ENCODE data around the gene ACADSB.

The ACADSB gene

GRCh38 chr10:123039632-123039930, 30.8 kb downstream of the ACADSB start:
- Histone ChIP-seq H3K36me3 (ENCODE audit: control insufficient read depth, insufficient read depth, low read length) (no peaks in the 10 kb centered on the region), H3K4me3 (replicated peaks; ENCODE audit: low read depth, low read length) (no peak overlapping the region), H3K27me3 (replicated peaks; ENCODE audit: control insufficient read depth, insufficient read depth, low read length) (no peaks in the 10 kb centered on the region)
- no peak for TF ChIP-seq CTCF (IDR thresholded peaks at IDR 0.05; ENCODE audit: insufficient read depth, low read length, poor library complexity, severe bottlenecking)
- no peak for DNase-seq (ENCODE audit: extremely low read depth, insufficient read length)

- no peak for TF ChIP-seq CTCF (IDR thresholded peaks at IDR 0.05; ENCODE audit: insufficient read depth, low read length, poor library complexity, severe bottlenecking)
- Histone ChIP-seq H3K27me3 (replicated peaks; ENCODE audit: control insufficient read depth, insufficient read depth, low read length) (no peaks in the 10 kb centered on the region), H3K36me3 (ENCODE audit: control insufficient read depth, insufficient read depth, low read length) (peaks cover 2% of the 10 kb centered on the region), H3K4me3 (replicated peaks; ENCODE audit: low read depth, low read length) (no peak overlapping the region)
- no peak for DNase-seq (ENCODE audit: extremely low read depth, insufficient read length)
These were observed 34.1 kb downstream of the ACADSB start for GRCh38 chr10:123042708-123043408.

DNA sequence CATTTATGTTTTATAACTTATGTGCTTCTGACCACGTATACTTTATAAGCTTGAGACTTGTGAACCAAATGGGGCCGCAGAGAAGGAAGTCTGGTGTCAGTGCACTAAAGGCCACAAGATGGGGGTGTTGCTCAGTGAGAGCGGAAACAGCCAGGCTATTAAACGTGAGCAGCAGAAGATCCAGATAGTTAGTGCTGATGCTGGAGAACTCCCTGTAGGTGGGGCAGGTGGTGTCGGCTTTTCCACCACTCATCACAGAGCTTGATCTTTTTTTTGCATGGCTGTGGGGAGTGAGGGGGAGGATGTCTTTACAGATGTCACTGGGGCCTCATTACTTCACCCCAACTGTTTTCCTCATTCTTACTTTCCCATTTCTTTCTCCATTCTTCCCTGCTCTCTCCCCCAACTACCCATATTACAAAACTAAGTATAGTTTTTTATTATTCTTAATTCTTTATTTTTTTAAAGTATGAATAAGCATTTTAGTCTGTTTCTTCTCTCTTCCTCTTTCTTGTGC, 34.7 kb downstream of the ACADSB start:
- TF ChIP-seq CTCF (IDR thresholded peaks at IDR 0.05; ENCODE audit: insufficient read depth, low read length, poor library complexity, severe bottlenecking), result peak; percentile 80
- peak; percentile 20 for DNase-seq (ENCODE audit: extremely low read depth, insufficient read length)
- no peaks in the 10 kb centered on the region for H3K27me3 ChIP-seq (replicated peaks; ENCODE audit: control insufficient read depth, insufficient read depth, low read length)

DNA sequence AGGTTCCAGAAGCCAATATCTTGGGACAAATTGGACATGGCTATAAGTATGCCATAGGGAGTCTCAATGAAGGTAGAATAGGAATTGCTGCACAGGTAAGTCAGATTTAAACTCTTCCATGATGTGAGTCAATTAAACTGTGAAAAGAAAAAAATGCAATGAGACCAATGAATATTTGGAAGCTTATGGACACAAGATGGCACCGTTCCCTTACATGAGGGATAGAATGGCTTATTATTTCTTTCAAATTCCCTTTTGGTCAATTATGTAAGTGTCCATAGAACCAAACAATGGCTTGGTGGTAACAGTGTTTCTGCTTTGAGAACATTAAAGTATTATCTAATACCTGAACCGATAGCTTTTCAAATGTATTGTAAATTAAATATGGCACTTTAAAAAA, 35.6 kb downstream of the ACADSB start:
- no peaks in the 10 kb centered on the region for H3K27me3 ChIP-seq (replicated peaks; ENCODE audit: control insufficient read depth, insufficient read depth, low read length)
- no peak for DNase-seq (ENCODE audit: extremely low read depth, insufficient read length)
- H3K4me3 ChIP-seq (replicated peaks; ENCODE audit: low read depth, low read length), result no peak overlapping the region
- peaks cover 2% of the 10 kb centered on the region for H3K36me3 ChIP-seq (ENCODE audit: control insufficient read depth, insufficient read depth, low read length)
- TF ChIP-seq CTCF (IDR thresholded peaks at IDR 0.05; ENCODE audit: insufficient read depth, low read length, poor library complexity, severe bottlenecking), result no peak

More for the DNA sequence above, 34.7 kb downstream of the ACADSB start:
- H3K36me3 ChIP-seq (ENCODE audit: control insufficient read depth, insufficient read depth, low read length), result peaks cover 2% of the 10 kb centered on the region
- no peak overlapping the region for H3K4me3 ChIP-seq (replicated peaks; ENCODE audit: low read depth, low read length)

DNA sequence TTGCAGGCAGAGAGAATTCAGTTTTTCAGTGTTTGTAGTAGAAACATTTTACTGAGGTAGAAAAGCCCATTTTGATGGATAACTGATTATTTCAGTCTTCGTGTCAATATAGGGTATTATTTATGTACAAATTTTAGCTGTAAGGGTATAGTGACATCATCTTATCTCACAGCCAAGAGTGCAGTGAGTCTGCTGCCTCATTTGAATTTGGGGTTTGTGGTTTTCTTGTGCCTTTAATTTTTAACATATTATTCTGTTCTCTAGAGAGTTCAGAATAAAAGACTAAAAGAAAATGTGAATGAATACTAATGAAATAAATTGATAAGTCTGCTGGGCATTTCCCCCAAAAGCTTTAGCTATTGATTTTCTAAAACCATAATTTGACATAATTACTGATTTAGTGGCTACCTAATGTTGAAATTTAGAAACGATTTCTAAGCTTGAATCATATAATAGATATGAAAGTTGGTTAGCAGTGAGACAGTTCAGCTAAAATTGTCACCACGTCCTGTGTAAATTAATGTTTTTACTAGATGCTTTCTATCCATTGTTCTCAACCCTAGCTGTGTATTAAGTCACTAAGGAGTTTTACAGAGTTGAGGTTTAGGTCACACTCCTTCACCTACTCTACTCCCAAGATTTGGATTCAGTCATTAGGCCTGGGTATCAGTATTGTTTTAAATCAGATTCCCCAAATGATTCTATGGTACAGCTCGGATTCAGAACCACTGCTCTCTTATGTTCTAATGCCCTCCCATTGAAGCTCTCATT, 37.3 kb downstream of the ACADSB start:
- TF ChIP-seq CTCF (IDR thresholded peaks at IDR 0.05; ENCODE audit: insufficient read depth, low read length, poor library complexity, severe bottlenecking), result no peak
- no peak for DNase-seq (ENCODE audit: extremely low read depth, insufficient read length)
- H3K4me3 ChIP-seq (replicated peaks; ENCODE audit: low read depth, low read length), result no peak overlapping the region
- H3K27me3 ChIP-seq (replicated peaks; ENCODE audit: control insufficient read depth, insufficient read depth, low read length), result no peaks in the 10 kb centered on the region
- H3K36me3 ChIP-seq (ENCODE audit: control insufficient read depth, insufficient read depth, low read length), result peaks cover 2% of the 10 kb centered on the region
